RPMI7951 (cell line): ENCODE results near the gene COL26A1. TPM values are rescaled to one million over a fixed set of nuclear protein-coding genes. Genes with fewer than 3 reads are reported as not detected.
A peak's percentile ranks its signal among the peaks of the same experiment; 100 is the strongest.

ENCODE experiments used
- DNase-seq: peaks from one replicate; pipeline ENCODE4 v3.0.0-alpha.2; 2012; ENCODE audit warnings: low read depth
- total RNA-seq: library from RNA; depleted of rRNA; stranded (reverse); fragments of >200 nt; shearing (Covaris generic); gene quantifications from 2 replicates; pipeline ENCODE4 v1.2.3, GENCODE V29; 2014

COL26A1 gene
- total RNA-seq, 1 experiment from 2014 or later: 0.60 TPM

DNA sequence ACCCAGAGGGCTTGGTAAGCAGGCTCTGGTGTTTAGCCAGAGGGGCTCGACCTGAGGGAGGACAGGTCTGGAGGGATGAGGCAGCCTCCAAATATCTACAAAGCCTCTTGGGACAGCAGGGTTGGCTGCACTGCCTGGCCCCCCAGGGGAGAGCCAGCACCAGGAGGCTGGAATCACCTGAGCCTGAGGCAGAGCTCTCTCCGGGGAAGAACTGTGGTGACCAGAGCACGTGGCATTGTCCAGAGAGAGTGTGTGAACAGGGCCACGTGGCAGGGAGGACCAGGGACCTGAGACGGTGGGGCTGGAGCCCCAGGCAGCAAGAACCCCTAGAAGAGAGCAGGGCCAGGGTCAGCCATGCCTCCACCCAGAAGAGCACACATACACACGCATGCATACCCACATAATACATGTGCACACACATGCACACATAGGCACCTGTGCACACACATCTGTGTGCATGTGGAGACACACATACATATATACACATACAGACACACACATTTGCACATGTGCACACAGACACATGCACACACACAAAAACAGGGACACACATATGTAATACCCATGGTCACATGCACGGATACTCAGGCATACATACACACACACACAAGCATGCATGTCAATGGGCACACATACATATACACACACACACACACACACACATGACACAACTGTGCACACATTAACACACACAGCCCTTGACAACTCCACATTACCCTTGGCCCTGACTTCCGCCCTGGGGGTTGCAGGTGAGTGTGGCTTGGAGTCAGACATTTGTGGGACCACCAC lies 171.5 kb downstream of the COL26A1 start:
- DNase-seq: no peak

DNA sequence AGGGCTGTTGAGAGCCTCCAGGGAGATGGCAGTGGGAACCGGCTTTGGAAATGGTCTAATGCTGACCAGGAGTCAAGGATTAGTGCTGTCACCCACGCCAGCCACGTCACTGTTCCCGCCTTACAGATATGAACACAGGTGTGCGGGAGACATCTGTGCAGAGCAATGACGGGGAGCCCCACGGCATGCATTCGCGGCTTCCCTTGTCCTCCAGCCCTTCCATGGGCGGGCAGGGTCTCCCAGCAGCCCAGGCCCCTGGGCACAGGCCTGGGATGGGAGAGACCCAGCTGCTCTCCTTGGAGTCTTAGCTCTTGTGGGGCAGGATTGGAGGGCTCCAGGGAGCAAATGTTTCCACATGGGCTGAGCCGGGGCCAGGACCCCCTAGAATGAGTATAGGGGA lies 172.2 kb downstream of the COL26A1 start:
- DNase-seq: no peak

DNA sequence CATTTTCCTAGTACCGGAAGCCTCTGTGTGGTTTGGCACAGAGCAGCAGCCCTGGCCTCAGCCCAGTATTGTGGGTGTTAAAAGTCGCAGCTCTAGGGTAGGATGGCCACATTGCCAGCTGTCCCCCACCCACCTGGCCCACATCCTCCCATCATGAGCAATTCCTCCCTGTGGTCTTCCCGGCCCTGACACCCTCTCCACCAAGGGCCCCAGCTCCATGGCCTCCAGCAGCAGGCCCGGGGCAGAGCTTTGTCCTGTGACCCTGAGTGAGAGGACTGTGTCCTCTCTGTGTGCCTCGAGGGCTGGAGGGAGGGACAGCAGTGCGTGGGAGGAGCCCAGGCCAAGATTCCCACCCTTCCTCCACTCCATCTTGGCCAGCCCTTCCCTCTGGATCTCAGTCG lies 172.7 kb downstream of the COL26A1 start:
- DNase-seq: peak; percentile 62

DNA sequence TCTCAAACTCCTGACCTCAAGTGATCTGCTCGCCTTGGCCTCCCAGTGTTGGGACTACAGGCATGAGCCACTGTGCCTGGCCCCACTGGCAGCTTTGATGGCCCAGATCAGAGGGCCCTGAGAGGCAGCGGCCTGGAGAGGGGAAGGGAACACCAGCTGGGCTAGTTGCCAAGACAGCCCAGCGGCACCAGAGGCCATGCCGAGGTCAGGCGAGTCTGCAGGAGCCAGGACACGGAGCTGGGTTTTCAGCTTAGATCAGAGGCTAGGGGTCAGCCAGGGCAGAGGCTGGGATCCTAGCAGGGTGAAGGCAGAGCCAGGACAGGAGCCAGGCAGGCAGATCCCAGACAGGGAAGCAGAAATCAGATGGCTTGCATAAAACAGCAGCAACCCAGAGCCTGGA lies 173.6 kb downstream of the COL26A1 start:
- peak; percentile 28 for DNase-seq

DNA sequence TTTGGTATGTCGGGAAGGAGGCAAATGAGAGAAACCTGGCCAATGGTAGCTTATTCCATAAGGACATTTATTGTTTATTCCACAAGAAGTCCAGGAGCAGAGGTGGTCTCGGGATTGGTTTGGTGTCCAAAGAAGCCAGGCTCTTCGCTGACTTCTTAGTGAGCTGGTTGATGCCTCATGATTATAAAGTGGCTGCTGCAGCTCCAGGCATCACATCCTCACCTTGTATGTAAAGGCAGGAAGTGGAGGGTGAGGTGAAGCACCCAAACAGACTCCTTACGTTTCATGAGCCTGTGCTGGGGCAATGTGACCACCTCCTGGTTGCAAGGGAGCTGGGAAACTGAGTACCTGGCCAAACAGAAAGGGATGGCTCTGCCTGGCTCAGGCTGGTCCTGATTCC lies 174.0 kb downstream of the COL26A1 start:
- no peak for DNase-seq

GRCh38 chr7:101537205-101537604 lies 174.5 kb downstream of the COL26A1 start:
- DNase-seq: peak; percentile 79

DNA sequence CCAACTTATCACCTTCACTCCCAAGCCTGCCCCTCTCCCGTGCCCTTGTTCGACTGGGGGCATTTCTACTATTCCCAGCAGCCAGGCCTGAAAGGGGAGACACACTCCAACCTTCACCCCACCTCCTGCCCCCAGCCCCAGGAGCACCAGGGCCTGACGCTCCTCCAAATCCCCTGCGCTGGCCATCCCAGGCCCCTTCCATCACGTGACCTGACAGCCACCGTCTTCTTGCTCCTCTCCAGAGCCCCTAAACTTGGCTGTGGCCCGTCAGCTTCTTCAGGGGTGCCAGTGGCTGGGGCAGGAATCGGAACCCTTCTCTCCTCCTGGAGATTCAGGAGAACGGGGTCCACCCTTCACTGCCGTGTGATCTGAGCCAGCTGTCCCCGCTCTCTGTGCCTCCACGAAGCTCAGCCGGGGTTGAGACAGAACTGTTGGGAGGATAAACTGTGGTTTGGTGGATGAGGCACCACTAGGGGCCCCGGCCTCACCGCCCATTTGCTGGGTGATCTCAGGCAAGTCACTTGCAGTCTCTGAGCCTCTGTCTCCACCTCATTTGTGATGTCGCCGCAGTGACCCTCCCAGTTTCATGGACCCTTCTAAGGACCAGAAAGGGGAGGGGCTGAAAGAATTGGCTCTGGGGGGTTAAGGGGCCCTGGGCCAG lies 175.4 kb downstream of the COL26A1 start:
- DNase-seq: no peak

GRCh38 chr7:101538596-101539459 lies 176.2 kb downstream of the COL26A1 start:
- DNase-seq: peak; percentile 33

GRCh38 chr7:101539784-101540183 lies 177.1 kb downstream of the COL26A1 start:
- DNase-seq: no peak

- peak; percentile 31 for DNase-seq
Measured at GRCh38 chr7:101542527-101543241, 180.0 kb downstream of the COL26A1 start.

- no peak for DNase-seq
Measured at GRCh38 chr7:101543242-101543766, 180.6 kb downstream of the COL26A1 start.

GRCh38 chr7:101543846-101544245 lies 181.2 kb downstream of the COL26A1 start:
- no peak for DNase-seq

- no peak for DNase-seq
Measured at GRCh38 chr7:101545441-101546190, 182.9 kb downstream of the COL26A1 start.

GRCh38 chr7:101546308-101546936 lies 183.7 kb downstream of the COL26A1 start:
- no peak for DNase-seq

DNA sequence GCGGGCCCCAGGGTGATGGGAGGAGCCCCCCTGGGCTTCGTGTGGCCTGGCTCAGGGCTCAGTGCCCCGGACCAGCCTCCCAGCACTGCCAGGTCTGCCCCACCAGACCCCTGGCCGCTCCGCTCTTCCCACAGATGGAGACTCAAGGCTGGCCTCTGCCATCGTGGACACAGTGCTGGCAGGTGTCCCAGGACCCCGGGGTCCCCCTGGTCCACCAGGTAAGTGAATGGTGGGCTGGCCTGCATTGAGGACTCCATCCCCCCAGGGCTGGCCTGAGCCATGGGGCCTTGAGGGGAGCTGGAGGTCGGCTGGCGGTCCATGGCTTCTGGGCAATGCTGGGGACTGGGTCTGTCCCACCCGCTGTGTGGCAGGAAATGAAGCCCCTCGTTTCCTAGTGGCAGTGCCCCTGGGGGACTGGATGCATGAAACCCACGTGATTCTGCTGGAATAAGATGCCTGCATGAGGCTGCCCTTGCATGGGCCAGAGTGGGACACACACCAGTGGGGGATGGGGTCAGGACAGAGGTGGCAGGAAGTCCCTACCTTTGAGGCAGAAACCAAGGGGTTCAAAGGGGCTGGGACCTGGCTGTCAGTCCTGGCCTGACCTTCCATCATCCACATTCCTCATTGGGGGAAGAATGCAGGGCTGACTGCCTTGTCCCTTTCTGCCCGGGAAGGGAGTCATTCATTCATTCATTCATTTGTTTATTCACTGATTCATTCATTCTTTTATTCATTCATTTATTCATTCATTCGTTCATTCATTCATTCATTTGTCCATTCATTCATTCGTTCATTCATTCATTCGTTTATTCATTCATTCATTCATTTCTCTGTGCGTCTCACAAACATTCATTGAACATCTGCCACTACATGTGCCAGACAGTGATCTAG lies 184.6 kb downstream of the COL26A1 start:
- no peak for DNase-seq

DNA sequence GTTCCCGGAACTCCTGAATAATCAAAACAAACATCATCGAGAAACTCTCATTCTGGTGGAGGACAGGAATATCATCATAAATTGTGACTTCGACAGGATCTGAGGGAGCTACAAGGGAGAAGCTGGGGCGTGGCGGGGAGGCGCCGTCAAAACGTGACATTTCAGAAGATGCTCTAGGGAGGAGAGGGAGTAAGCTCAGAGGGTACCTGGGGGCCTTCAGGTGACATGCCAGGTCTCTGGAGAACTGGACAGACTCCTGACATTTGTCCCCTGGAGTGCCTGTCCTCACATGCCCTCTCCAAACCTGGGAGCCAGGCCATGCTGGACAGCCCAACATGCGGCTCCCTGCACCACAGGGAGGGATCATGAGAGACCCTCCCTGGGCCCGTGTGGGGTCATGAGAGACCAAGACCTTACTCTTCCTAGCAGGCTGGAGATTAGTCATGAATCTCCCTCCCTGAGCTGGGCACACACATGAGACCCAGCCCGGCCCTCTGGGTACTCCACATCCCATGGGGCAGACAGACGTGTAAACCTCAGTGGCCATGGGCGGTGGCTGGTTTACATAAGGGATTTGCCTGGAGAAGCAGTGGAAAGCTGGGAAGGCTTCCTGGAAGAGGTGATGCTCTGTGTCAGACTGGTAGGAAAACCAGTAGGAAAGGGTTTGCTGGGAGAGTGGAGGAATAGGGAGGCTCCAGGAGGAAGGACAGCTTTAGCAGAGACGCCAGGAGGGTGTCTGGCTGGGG lies 185.4 kb downstream of the COL26A1 start:
- no peak for DNase-seq

GRCh38 chr7:101549734-101550133 lies 187.1 kb downstream of the COL26A1 start:
- no peak for DNase-seq
